Suprapubic skin (tissue), 4 donors: ENCODE data around the gene SGPP1. TPM values are rescaled to one million over a fixed set of nuclear protein-coding genes. Genes with fewer than 3 reads are reported as not detected.

Source experiments
- DNase-seq, 2 donors: peaks; one replicate each; pipeline ENCODE4 v3.0.0-alpha.2; 2019; ENCODE audit warnings: low spot score in 2 of 2
- H3K27ac ChIP-seq: fragments of 200-600 bp; sonication (generic); one replicate; pipeline ENCODE4 v1.5.1; 2019
- H3K27me3 ChIP-seq: fragments of 200-600 bp; sonication (generic); one replicate; pipeline ENCODE4 v1.5.1; 2019
- H3K36me3 ChIP-seq: fragments of 200-600 bp; sonication (generic); one replicate; pipeline ENCODE4 v1.5.1; 2019
- H3K4me1 ChIP-seq: fragments of 200-600 bp; sonication (generic); one replicate; pipeline ENCODE4 v1.5.1; 2019
- H3K4me3 ChIP-seq: fragments of 200-600 bp; sonication (generic); one replicate; pipeline ENCODE4 v1.5.1; 2019; ENCODE audit warnings: mild to moderate bottlenecking
- H3K9me3 ChIP-seq: fragments of 200-600 bp; sonication (generic); one replicate; pipeline ENCODE4 v1.5.1; 2019
- CTCF ChIP-seq, 2 donors: fragments of 200-600 bp in 1 of 2; fragments of 450-650 bp in 1 of 2; sonication (generic) in 1 of 2; IDR thresholded peaks; one replicate each; pipeline ENCODE4 v1.5.1; 2016 to 2019; ENCODE audit warnings: antibody characterized with exemption in 2 of 2, mild to moderate bottlenecking in 1 of 2, moderate library complexity in 1 of 2
- EP300 ChIP-seq: sonication (generic); formaldehyde crosslinking; IDR thresholded peaks from one replicate; pipeline ENCODE4 v1.6.1; 2017; ENCODE audit warnings: antibody characterized with exemption
- POLR2A ChIP-seq, 2 donors: fragments of 450-650 bp; IDR thresholded peaks; one replicate each; pipeline ENCODE4 v1.6.1; 2017; ENCODE audit warnings: antibody characterized with exemption in 2 of 2, mild to moderate bottlenecking in 2 of 2, moderate library complexity in 2 of 2
- POLR2AphosphoS5 ChIP-seq, 3 donors: sonication (generic); formaldehyde crosslinking; IDR thresholded peaks; one replicate each; pipeline ENCODE4 v1.6.1; 2017; ENCODE audit warnings: antibody characterized with exemption in 3 of 3
- WGBS: methylation state at CpG from one replicate; pipeline ENCODE4 v1.1.5; 2018; 5-methylcytosine and 5-hydroxymethylcytosine counted together
- total RNA-seq, 4 donors: library from RNA; depleted of rRNA; stranded (reverse); fragments of >200 nt; gene quantifications; one replicate each; pipeline ENCODE4 v1.1.0, GENCODE V29; 2016

The SGPP1 gene
- total RNA-seq, 4 donors from 2014 or later: 5.4 to 10.9 (median 8.0) TPM

GRCh38 chr14:63701606-63702299, 26.1 kb downstream of the SGPP1 start:
- H3K27me3 ChIP-seq: no peaks in the 10 kb centered on the region
- no peak overlapping the region for H3K4me3 ChIP-seq
- no peak for DNase-seq
- no peaks in the 10 kb centered on the region for H3K36me3 ChIP-seq
- TF ChIP-seq POLR2A (IDR thresholded peaks at IDR 0.05): no peak
- TF ChIP-seq POLR2AphosphoS5 (IDR thresholded peaks at IDR 0.05): no peak
- TF ChIP-seq EP300: no peak
- TF ChIP-seq CTCF (IDR thresholded peaks at IDR 0.05): no peak
- H3K4me1 ChIP-seq: no peaks in the 10 kb centered on the region
- no peaks in the 10 kb centered on the region for H3K9me3 ChIP-seq
- no peak overlapping the region for H3K27ac ChIP-seq
- WGBS: 86% methylated on average over 2 of the region's 2 CpGs

DNA sequence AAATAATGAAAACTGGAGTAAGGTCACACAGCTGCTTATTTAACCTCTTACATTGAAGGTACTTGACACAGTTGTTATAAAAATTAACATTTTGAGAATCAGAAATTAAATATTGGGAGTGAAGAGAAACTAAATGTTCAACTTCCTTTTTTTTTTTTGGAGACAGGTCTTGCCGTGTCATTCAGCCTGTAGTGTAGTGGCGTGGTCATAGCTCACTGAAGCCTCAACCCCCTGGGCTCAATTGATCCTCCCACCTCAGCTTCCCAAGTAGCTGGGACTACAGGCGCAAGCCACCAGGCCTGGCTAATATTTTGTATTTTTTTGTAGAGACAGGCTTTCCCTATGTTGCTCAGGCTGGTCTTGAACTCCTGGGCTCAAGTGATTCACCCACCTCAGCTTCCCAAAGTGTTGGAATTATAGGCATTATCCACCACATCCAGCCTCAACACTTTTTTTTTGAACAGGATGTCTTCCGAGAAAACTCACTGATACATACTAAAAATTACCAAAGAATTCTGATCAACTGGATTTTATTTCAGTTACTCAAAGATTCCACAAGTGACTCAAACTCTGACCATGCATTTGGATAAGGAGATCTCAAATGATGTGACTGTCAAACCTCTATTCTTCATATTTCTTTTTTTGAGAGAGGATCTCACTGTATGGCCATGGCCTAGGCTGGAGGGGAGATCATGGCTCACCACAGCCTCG, 35.4 kb downstream of the SGPP1 start:
- TF ChIP-seq CTCF (IDR thresholded peaks at IDR 0.05): no peak
- no peak for TF ChIP-seq EP300
- TF ChIP-seq POLR2A (IDR thresholded peaks at IDR 0.05): no peak
- no peak for TF ChIP-seq POLR2AphosphoS5 (IDR thresholded peaks at IDR 0.05)
- Histone ChIP-seq H3K4me1 (no peaks in the 10 kb centered on the region), H3K27me3 (no peaks in the 10 kb centered on the region), H3K36me3 (no peaks in the 10 kb centered on the region), H3K9me3 (no peaks in the 10 kb centered on the region), H3K4me3 (no peak overlapping the region), H3K27ac (no peak overlapping the region)
- 94% methylated on average over 5 of the region's 5 CpGs for WGBS
- DNase-seq: no peak

- WGBS: 89% methylated on average over 3 of the region's 3 CpGs
- H3K9me3 ChIP-seq: no peaks in the 10 kb centered on the region
Observed at GRCh38 chr14:63689132-63689531, 38.7 kb downstream of the SGPP1 start.

GRCh38 chr14:63686926-63687325, 40.9 kb downstream of the SGPP1 start:
- Histone ChIP-seq H3K4me3 (no peak overlapping the region), H3K9me3 (no peaks in the 10 kb centered on the region), H3K36me3 (no peaks in the 10 kb centered on the region), H3K4me1 (no peaks in the 10 kb centered on the region), H3K27me3 (no peaks in the 10 kb centered on the region), H3K27ac (no peak overlapping the region)
- DNase-seq: no peak
- TF ChIP-seq CTCF (IDR thresholded peaks at IDR 0.05) (no peak), POLR2AphosphoS5 (IDR thresholded peaks at IDR 0.05) (no peak), POLR2A (IDR thresholded peaks at IDR 0.05) (no peak), EP300 (no peak)

More at GRCh38 chr14:63689132-63689531, 38.7 kb downstream of the SGPP1 start:
- Histone ChIP-seq H3K4me3 (no peak overlapping the region), H3K4me1 (no peaks in the 10 kb centered on the region), H3K27ac (no peak overlapping the region), H3K36me3 (no peaks in the 10 kb centered on the region), H3K27me3 (no peaks in the 10 kb centered on the region)
- no peak for DNase-seq
- TF ChIP-seq EP300 (no peak), POLR2A (IDR thresholded peaks at IDR 0.05) (no peak), CTCF (IDR thresholded peaks at IDR 0.05) (no peak), POLR2AphosphoS5 (IDR thresholded peaks at IDR 0.05) (no peak)

- no peak for TF ChIP-seq CTCF (IDR thresholded peaks at IDR 0.05)
- no peak for TF ChIP-seq POLR2AphosphoS5 (IDR thresholded peaks at IDR 0.05)
- TF ChIP-seq EP300: no peak
- TF ChIP-seq POLR2A (IDR thresholded peaks at IDR 0.05): no peak
- no peak overlapping the region for H3K4me3 ChIP-seq
- H3K4me1 ChIP-seq: no peaks in the 10 kb centered on the region
- H3K27ac ChIP-seq: no peak overlapping the region
- 98% methylated on average over 1 of the region's 1 CpG for WGBS
- no peak for DNase-seq
- no peaks in the 10 kb centered on the region for H3K27me3 ChIP-seq
- no peaks in the 10 kb centered on the region for H3K36me3 ChIP-seq
- no peaks in the 10 kb centered on the region for H3K9me3 ChIP-seq
Observed at GRCh38 chr14:63685401-63685800, 42.5 kb downstream of the SGPP1 start.
